Activated naive CD4-positive, alpha-beta T cell treated with anti-CD3 and anti-CD28 coated beads, Interleukin-2, amount 50 U/mL, for 24 hours (primary cell): ENCODE measurements around the gene HBM.
"Not testable (repeated sequence)": the region's sequence is repeated elsewhere in the genome, so short reads cannot be mapped to it uniquely, and the experiment has no call there.

ENCODE experiments used
- H3K27ac Mint-ChIP-seq: one replicate; pipeline ENCODE4 v1.8.0; 2021; ENCODE audit warnings: mild to moderate bottlenecking, mixed read lengths
- H3K27me3 Mint-ChIP-seq: one replicate; pipeline ENCODE4 v1.8.0; 2021; ENCODE audit warnings: mixed read lengths
- H3K36me3 Mint-ChIP-seq: one replicate; pipeline ENCODE4 v1.8.0; 2021; ENCODE audit warnings: mixed read lengths
- H3K4me1 Mint-ChIP-seq: one replicate; pipeline ENCODE4 v1.8.0; 2021; ENCODE audit warnings: mixed read lengths
- H3K4me3 Mint-ChIP-seq: one replicate; pipeline ENCODE4 v1.8.0; 2021; ENCODE audit warnings: mild to moderate bottlenecking, mixed read lengths
- H3K9me3 Mint-ChIP-seq: one replicate; pipeline ENCODE4 v1.8.0; 2021; ENCODE audit warnings: mixed read lengths

HBM gene

DNA sequence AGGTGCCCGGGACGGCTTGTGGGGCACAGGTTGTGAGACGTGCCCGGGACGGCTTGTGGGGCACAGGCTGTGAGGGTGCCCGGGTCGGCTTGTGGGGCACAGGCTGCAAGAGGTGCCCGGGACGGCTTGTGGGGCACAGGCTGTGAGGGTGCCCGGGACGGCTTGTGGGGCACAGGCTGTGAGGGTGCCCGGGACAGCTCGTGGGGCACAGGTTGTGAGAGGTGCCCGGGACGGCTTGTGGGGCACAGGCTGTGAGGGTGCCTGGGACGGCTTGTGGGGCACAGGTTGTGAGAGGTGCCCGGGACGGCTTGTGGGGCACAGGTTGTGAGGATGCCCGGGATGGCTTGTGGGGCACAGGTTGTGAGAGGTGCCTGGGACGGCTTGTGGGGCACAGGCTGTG lies 5.5 kb upstream of the HBM start:
- H3K4me3 Mint-ChIP-seq, H3K4me1 Mint-ChIP-seq, H3K9me3 Mint-ChIP-seq, H3K27ac Mint-ChIP-seq, H3K36me3 Mint-ChIP-seq: not testable (repeated sequence)
- peaks cover 16% of the 10 kb centered on the region for H3K27me3 Mint-ChIP-seq

DNA sequence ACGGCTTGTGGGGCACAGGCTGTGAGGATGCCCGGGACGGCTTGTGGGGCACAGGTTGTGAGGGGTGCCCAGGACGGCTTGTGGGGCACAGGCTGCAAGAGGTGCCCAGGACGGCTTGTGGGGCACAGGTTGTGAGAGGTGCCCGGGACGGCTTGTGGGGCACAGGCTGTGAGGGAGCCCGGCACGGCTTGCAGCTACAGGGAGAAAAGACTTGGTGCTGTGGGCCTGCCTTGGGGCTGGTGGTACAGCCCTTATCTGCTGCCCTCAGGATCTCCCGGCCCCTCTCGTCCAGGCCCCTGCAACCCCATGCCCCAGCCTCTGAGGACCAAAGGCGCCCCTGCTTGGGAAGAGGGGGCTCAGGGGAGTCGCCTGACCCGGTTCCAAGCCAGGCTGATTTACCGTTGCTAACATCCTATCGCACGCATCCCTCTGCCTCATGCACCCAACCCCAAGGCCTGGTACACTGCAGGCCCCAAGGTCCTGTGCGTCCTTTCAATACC lies 5.0 kb upstream of the HBM start:
- no peaks in the 10 kb centered on the region for H3K36me3 Mint-ChIP-seq
- H3K4me3 Mint-ChIP-seq = no peak overlapping the region
- H3K9me3 Mint-ChIP-seq = no peaks in the 10 kb centered on the region
- no peaks in the 10 kb centered on the region for H3K4me1 Mint-ChIP-seq
- peaks cover 13% of the 10 kb centered on the region for H3K27me3 Mint-ChIP-seq
- H3K27ac Mint-ChIP-seq = no peak overlapping the region

DNA sequence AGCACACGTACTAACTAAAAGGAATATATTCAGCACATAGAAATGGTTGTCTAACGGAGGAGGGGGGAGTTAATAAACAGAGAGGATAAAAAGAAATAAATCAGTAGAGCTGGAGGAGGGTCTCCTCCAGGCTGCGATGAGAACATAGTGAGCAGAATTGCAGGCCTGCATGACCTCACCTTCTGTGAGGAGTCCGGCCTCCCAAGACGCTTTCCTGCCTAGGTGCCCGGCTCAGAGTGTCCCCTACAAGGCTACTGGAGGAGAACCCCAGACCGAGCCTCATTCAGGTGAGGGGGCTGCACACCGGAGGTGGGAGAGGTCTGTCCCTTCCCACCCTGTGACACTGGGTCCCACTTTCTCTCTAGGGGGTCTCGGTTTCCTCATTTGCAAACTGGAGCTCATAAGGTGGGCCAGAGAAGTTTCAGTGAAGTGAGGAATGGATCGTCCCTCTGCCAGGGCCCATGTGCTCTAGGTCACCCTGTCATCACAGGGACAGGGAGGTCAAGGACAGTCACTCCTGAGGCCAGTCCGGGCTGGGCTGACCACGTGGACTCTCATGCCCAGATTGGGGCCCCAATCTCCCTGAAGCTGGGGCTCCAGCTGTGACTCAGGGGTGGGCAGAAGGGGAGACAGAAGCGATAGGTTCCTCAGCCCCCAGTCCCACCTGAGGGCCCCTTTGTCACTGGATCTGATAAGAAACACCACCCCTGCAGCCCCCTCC lies 3.3 kb upstream of the HBM start:
- H3K4me1 Mint-ChIP-seq = peaks cover 5% of the 10 kb centered on the region
- H3K9me3 Mint-ChIP-seq = no peaks in the 10 kb centered on the region
- no peaks in the 10 kb centered on the region for H3K36me3 Mint-ChIP-seq
- no peak overlapping the region for H3K27ac Mint-ChIP-seq
- peaks cover 15% of the 10 kb centered on the region for H3K27me3 Mint-ChIP-seq
- no peak overlapping the region for H3K4me3 Mint-ChIP-seq

DNA sequence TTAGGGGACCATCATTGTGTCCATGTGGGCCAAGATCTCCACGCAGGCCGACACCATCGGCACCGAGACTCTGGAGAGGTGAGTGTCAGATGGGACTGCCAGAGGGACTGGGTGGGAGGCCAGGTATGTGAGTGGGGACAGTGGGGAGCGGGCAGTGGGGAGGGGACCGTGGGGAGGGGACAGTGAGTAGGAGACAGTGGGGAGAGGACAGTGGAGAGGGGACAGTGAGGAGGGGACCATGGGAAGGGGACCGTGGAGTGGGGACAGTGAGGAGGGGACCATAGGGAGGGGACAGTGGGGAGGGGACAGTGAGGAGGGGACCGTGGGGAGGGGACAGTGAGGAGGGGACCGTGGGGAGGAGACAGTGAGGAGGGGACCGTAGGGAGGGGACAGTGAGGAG lies 2.6 kb upstream of the HBM start:
- H3K4me3 Mint-ChIP-seq, H3K4me1 Mint-ChIP-seq, H3K9me3 Mint-ChIP-seq, H3K36me3 Mint-ChIP-seq, H3K27ac Mint-ChIP-seq: not testable (repeated sequence)
- peaks cover 17% of the 10 kb centered on the region for H3K27me3 Mint-ChIP-seq

DNA sequence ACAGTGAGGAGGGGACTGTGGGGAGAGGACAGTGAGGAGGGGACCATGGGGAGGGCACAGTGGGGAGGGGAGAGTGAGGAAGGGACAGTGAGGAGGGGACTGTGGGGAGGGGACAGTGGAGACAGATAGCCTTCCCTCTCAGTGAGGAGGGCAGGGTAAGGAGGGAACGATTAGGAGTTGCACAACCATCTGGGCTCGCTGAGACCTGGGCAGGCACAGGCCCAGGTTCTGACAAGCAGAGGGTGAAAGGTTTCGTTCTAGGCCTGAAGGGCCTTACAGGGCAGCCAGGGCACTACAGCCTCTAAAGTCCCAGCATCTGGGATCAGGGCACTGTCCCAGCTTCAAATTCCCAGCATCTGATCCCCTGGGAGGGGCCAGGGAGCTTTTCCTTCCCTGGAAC lies 2.1 kb upstream of the HBM start:
- H3K27ac Mint-ChIP-seq, H3K36me3 Mint-ChIP-seq, H3K9me3 Mint-ChIP-seq, H3K4me1 Mint-ChIP-seq: not testable (repeated sequence)
- Mint-ChIP-seq H3K27me3 (peaks cover 19% of the 10 kb centered on the region), H3K4me3 (peak overlapping the region; percentile 55)

DNA sequence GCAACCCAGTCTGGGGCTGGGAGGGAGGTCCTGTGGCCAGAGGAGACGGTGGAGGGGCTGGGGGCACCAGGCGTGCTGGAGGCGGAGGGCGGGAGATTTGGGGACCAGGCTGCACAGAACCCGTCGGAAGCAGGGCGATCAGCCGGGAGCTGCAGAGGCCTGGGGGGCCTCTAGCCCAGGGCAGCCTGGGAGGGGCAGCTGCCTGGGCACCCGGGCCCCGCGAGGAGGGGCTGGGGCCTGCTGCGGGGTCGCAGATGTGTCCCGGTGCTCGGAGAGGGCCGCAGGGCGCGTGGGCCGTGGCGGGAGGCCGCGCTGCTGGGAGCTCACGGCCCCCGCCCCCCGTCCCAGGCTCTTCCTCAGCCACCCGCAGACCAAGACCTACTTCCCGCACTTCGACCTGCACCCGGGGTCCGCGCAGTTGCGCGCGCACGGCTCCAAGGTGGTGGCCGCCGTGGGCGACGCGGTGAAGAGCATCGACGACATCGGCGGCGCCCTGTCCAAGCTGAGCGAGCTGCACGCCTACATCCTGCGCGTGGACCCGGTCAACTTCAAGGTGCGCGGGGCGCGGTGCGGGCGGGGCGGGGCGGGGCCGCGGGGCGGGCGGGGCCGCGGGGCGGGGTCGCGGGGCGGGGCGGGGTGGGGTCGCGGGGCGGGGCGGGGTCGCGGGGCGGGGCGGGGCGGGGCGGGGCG lies 1.5 kb upstream of the HBM start:
- H3K4me1 Mint-ChIP-seq, H3K4me3 Mint-ChIP-seq, H3K36me3 Mint-ChIP-seq, H3K9me3 Mint-ChIP-seq, H3K27ac Mint-ChIP-seq: not testable (repeated sequence)
- H3K27me3 Mint-ChIP-seq = peaks cover 19% of the 10 kb centered on the region

DNA sequence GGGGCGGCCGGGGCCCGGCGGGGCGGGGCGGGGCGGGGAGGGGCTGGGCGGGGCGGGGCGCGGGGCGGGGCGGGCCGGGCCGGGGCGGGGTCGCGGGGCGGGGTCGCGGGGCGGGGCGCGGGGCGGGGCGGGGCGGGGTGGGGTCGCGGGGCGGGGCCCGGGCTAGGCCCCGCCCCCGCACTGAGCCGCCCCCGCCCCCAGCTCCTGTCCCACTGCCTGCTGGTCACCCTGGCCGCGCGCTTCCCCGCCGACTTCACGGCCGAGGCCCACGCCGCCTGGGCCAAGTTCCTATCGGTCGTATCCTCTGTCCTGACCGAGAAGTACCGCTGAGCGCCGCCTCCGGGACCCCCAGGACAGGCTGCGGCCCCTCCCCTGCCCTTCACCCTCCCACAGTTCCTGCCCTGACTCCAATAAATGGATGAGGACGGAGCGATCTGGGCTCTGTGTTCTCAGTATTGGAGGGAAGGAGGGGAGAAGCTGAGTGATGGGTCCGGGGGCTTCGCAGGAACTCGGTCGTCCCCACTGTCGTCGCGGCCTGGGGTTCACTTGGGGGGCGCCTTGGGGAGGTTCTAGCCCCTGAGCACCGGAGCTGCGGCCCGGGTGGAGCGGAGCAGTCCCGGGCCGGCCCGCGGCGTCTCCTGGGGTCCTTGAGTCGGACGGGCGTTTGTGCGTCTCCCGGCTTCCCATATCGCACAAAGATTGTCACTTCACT lies 795 bp upstream of the HBM start:
- Mint-ChIP-seq H3K36me3 (no peaks in the 10 kb centered on the region), H3K4me3 (peak overlapping the region; percentile 39), H3K27me3 (peaks cover 18% of the 10 kb centered on the region), H3K4me1 (peaks cover 5% of the 10 kb centered on the region), H3K9me3 (no peaks in the 10 kb centered on the region), H3K27ac (no peak overlapping the region)

DNA sequence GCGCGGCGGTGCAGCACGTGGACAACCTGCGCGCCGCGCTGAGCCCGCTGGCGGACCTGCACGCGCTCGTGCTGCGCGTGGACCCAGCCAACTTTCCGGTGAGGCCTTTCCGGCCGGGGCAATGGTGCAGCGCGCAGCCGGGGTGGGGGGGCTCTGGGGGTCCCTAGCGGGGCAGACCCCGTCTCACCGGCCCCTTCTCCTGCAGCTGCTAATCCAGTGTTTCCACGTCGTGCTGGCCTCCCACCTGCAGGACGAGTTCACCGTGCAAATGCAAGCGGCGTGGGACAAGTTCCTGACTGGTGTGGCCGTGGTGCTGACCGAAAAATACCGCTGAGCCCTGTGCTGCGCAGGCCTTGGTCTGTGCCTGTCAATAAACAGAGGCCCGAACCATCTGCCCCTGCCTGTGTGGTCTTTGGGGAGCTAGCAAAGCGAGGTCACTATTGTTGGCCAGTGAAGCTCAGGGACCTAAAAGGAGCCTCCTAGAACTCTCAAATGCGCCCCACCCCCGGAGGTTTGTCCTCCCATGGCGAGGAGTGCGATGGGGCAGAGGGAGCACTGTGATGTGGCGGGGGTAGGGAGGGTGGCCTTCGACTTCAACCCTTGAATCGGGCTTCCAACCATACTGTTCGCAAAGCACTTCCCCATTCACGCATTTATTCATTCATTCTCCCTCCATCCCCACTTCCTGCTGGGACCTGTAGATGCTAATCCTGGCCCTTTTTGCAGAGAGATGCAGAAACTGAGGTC lies 770 bp downstream of the HBM start:
- Mint-ChIP-seq H3K36me3 (no peaks in the 10 kb centered on the region), H3K4me3 (peak overlapping the region; percentile 39), H3K27me3 (peaks cover 29% of the 10 kb centered on the region), H3K27ac (no peak overlapping the region), H3K4me1 (peaks cover 5% of the 10 kb centered on the region), H3K9me3 (no peaks in the 10 kb centered on the region)

DNA sequence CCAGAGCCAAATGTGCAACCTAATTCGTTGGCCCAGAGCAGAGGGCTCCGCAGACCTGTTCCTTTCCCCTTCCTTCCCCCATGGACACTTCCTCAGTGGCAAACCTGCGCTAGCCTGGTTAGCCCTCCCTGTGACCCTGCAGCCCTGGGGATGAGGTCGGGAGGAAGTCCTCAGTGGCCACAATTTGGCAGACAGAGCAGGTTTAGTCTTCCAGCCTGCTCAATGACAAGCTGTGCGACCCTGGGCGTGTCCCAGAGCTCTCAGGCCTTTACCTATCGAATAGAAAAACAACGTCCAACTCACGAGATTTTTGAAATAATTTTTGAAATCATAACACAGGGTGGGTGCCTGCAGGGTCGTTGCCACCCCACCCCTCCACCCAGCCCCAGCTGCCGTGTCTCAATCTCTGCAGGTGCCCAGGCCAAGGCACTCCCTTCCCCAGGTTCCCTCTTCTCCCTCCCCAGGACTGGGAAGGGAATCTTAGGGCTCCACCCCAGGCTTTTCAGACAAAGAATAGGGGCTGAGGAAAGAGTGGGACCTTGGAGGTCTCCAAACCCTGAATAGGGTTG lies 1.4 kb downstream of the HBM start:
- H3K27ac Mint-ChIP-seq = no peak overlapping the region
- peaks cover 33% of the 10 kb centered on the region for H3K27me3 Mint-ChIP-seq
- peak overlapping the region; percentile 24 for H3K4me3 Mint-ChIP-seq
- peaks cover 5% of the 10 kb centered on the region for H3K4me1 Mint-ChIP-seq
- no peaks in the 10 kb centered on the region for H3K36me3 Mint-ChIP-seq
- H3K9me3 Mint-ChIP-seq = no peaks in the 10 kb centered on the region

DNA sequence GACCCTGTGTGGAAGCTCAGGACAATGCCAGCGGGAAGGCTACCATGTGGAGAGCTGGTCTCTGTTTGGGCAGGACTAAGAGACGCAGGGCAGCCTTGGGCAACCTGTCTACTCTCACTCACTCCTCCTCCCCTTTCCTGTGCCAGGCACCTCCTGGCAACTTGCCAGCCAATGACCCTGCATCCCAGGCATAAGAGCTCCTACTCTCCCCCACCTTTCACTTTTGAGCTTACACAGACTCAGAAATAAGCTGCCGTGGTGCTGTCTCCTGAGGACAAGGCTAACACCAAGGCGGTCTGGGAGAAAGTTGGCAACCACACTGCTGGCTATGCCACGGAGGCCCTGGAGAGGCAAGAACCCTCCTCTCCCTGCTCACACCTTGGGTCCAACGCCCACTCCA lies 2.6 kb downstream of the HBM start:
- H3K4me1 Mint-ChIP-seq = peaks cover 8% of the 10 kb centered on the region
- H3K27me3 Mint-ChIP-seq = peaks cover 33% of the 10 kb centered on the region
- peak overlapping the region; percentile 25 for H3K27ac Mint-ChIP-seq
- no peaks in the 10 kb centered on the region for H3K9me3 Mint-ChIP-seq
- no peaks in the 10 kb centered on the region for H3K36me3 Mint-ChIP-seq
- H3K4me3 Mint-ChIP-seq = no peak overlapping the region

DNA sequence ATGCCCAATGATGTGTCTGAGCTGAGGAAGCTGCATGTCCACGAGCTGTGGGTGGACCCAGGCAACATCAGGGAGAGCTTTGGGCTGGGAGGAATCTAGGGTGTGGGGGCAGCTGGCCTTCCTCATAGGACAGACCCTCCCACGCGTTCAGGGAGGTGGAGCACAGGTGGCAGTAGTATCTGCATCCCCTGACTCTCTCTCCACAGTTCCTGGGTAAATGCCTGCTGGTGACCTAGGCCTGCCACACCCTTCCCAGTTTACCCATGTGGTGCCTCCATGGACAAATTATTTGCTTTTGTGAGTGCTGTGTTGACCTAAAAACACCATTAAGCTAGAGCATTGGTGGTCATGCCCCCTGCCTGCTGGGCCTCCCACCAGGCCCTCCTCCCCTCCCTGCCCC lies 3.2 kb downstream of the HBM start:
- no peaks in the 10 kb centered on the region for H3K9me3 Mint-ChIP-seq
- peaks cover 10% of the 10 kb centered on the region for H3K4me1 Mint-ChIP-seq
- H3K27ac Mint-ChIP-seq = no peak overlapping the region
- no peak overlapping the region for H3K4me3 Mint-ChIP-seq
- no peaks in the 10 kb centered on the region for H3K36me3 Mint-ChIP-seq
- H3K27me3 Mint-ChIP-seq = peaks cover 33% of the 10 kb centered on the region

DNA sequence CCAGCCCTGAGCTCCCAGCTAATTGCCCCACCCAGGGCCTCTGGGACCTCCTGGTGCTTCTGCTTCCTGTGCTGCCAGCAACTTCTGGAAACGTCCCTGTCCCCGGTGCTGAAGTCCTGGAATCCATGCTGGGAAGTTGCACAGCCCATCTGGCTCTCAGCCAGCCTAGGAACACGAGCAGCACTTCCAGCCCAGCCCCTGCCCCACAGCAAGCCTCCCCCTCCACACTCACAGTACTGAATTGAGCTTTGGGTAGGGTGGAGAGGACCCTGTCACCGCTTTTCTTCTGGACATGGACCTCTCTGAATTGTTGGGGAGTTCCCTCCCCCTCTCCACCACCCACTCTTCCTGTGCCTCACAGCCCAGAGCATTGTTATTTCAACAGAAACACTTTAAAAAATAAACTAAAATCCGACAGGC lies 4.3 kb downstream of the HBM start:
- peaks cover 13% of the 10 kb centered on the region for H3K4me1 Mint-ChIP-seq
- H3K27me3 Mint-ChIP-seq = peaks cover 42% of the 10 kb centered on the region
- H3K4me3 Mint-ChIP-seq, H3K36me3 Mint-ChIP-seq, H3K9me3 Mint-ChIP-seq, H3K27ac Mint-ChIP-seq: not testable (repeated sequence)

DNA sequence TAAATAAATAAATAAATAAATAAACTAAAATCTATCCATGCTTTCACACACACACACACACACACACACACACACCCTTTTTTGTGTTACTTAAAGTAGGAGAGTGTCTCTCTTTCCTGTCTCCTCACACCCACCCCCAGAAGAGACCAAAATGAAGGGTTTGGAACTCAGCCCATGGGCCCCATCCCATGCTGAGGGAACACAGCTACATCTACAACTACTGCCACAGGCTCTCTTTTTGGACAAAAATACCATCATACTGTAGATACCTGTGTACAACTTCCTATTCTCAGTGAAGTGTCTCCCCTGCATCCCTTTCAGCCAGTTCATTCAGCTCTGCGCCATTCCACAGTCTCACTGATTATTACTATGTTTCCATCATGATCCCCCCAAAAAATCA lies 5.0 kb downstream of the HBM start:
- no peak overlapping the region for H3K4me3 Mint-ChIP-seq
- peaks cover 48% of the 10 kb centered on the region for H3K27me3 Mint-ChIP-seq
- H3K27ac Mint-ChIP-seq = no peak overlapping the region
- peaks cover 18% of the 10 kb centered on the region for H3K4me1 Mint-ChIP-seq
- H3K36me3 Mint-ChIP-seq = no peaks in the 10 kb centered on the region
- no peaks in the 10 kb centered on the region for H3K9me3 Mint-ChIP-seq

DNA sequence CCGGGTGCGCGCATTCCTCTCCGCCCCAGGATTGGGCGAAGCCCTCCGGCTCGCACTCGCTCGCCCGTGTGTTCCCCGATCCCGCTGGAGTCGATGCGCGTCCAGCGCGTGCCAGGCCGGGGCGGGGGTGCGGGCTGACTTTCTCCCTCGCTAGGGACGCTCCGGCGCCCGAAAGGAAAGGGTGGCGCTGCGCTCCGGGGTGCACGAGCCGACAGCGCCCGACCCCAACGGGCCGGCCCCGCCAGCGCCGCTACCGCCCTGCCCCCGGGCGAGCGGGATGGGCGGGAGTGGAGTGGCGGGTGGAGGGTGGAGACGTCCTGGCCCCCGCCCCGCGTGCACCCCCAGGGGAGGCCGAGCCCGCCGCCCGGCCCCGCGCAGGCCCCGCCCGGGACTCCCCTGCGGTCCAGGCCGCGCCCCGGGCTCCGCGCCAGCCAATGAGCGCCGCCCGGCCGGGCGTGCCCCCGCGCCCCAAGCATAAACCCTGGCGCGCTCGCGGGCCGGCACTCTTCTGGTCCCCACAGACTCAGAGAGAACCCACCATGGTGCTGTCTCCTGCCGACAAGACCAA lies 6.7 kb downstream of the HBM start, which contains the start of gene HBA2:
Gene HBA2 (plus strand): TSS at position 503 of the 568 bp plus-strand sequence. CDS start 37 bp downstream, at position 540.
- Mint-ChIP-seq H3K27me3 (peaks cover 44% of the 10 kb centered on the region), H3K4me1 (peaks cover 13% of the 10 kb centered on the region), H3K4me3 (peak within 1 kb of the TSS; percentile 7)
- H3K9me3 Mint-ChIP-seq, H3K36me3 Mint-ChIP-seq, H3K27ac Mint-ChIP-seq: not testable (repeated sequence)
